ENCODE data around the gene GIGYF2.

The GIGYF2 gene

DNA sequence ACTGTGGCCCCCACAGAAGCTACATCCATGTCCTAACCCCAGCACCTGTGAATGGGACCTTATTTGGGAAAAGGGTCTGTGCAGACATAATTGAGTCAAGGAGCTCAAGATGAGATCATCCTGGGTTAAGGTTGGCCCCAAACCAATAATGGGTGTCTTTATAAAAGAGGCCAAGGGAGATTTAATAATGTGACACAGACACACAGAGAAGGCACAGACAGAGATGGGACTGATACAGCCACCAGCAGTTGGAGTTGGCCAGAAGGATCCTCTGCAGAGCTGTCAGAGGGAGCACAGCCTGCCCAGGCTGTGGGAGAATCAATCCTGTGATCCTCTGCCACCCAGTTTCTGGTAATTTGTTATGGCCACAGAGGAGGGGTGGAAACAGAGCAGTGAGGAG, 199.0 kb downstream of the GIGYF2 start:
- DNase-seq (ENCODE audit: low read depth): no peak
- no peak overlapping the region for H3K4me3 ChIP-seq (ENCODE audit: low read length)
- no peak for TF ChIP-seq CTCF (conservative IDR thresholded peaks at IDR 0.05; ENCODE audit: low read depth, low read length)

- TF ChIP-seq CTCF (conservative IDR thresholded peaks at IDR 0.05; ENCODE audit: low read depth, low read length): no peak
- no peak overlapping the region for H3K4me3 ChIP-seq (ENCODE audit: low read length)
- DNase-seq (ENCODE audit: low read depth): no peak
Observed at GRCh38 chr2:232896720-232897597, 199.8 kb downstream of the GIGYF2 start.

GRCh38 chr2:232897598-232898408, 200.7 kb downstream of the GIGYF2 start:
- TF ChIP-seq CTCF (conservative IDR thresholded peaks at IDR 0.05; ENCODE audit: low read depth, low read length): no peak
- H3K4me3 ChIP-seq (ENCODE audit: low read length): no peak overlapping the region
- no peak for DNase-seq (ENCODE audit: low read depth)

- no peak overlapping the region for H3K4me3 ChIP-seq (ENCODE audit: low read length)
- TF ChIP-seq CTCF (conservative IDR thresholded peaks at IDR 0.05; ENCODE audit: low read depth, low read length): no peak
- DNase-seq (ENCODE audit: low read depth): no peak
Observed at GRCh38 chr2:232898592-232899543, 201.7 kb downstream of the GIGYF2 start.

DNA sequence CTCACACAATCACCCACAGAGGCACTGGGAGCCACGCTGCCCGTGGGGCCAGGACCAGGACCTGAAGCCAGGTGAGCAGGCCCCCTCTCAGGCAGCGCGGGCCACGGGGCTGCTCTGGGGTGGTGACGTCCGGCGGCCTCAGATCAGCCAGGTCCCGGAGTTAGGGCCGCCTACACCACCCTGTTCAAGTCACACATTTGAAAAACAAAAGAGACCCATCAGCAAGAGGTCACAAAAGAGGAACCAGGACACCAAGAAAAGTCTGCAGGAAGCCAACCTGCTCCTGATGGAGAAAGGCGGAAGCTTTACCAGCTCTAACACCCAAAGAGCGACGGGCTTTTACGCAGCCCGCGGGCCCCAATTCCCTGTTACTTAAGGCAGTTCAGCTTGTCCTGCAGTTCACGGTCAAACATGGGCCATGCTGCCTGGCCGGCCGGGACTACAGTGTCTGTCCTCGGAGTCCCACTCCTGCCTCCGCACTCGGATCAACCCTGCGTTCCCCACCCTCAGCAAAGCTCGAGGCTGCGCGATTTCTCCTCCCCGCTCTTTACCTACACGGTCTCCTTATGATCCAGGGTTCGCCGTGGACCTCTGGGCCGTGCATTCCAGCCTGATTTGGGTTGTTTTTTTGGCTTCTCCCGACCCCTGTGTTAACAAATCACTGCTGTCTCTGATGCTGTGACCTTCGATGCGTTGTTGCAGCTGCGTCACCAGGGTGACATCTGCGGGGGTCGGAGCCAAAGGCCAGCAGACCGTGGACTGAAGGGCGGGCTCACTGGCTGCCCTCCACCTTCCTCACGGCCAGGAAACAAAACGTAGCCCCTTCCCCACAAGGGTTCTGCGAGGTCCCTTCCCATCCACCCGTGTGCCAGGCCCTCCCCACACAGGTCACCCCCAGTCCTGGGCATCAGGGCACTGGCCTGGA, 203.9 kb downstream of the GIGYF2 start:
- no peak overlapping the region for H3K4me3 ChIP-seq (ENCODE audit: low read length)

More for the DNA sequence above, 203.9 kb downstream of the GIGYF2 start:
- no peak for DNase-seq (ENCODE audit: low read depth)
- no peak for TF ChIP-seq CTCF (conservative IDR thresholded peaks at IDR 0.05; ENCODE audit: low read depth, low read length)
